Measurements from ENCODE around the gene ZBED1.

GRCh38 chrX:2461711-2462016 is 39.1 kb downstream of the ZBED1 start:
- TF ChIP-seq POLR2AphosphoS5 (IDR thresholded peaks at IDR 0.05; ENCODE audit: low read depth, low read length), result no peak
- no peak for TF ChIP-seq SIN3A (IDR thresholded peaks at IDR 0.05; ENCODE audit: borderline replicate concordance, insufficient read depth, low read length)
